BLaER1 (cell line): ENCODE results near the gene RPGR.

Source experiments
- H3K27ac ChIP-seq: shearing (Covaris generic); formaldehyde crosslinking; 2 replicates; pipeline ENCODE4 v1.8.1; 2022
- H3K27me3 ChIP-seq: shearing (Covaris generic); formaldehyde crosslinking; 2 replicates; pipeline ENCODE4 v1.8.1; 2022
- H3K36me3 ChIP-seq: shearing (Covaris generic); formaldehyde crosslinking; 2 replicates; pipeline ENCODE4 v1.8.1; 2022
- H3K4me1 ChIP-seq: shearing (Covaris generic); formaldehyde crosslinking; 2 replicates; pipeline ENCODE4 v1.8.1; 2022
- H3K4me2 ChIP-seq: shearing (Covaris generic); formaldehyde crosslinking; 2 replicates; pipeline ENCODE4 v1.8.1; 2022
- H3K4me3 ChIP-seq: shearing (Covaris generic); formaldehyde crosslinking; 2 replicates; pipeline ENCODE4 v1.8.1; 2022
- H3K9ac ChIP-seq: shearing (Covaris generic); formaldehyde crosslinking; 2 replicates; pipeline ENCODE4 v1.8.1; 2022
- H3K9me3 ChIP-seq: shearing (Covaris generic); formaldehyde crosslinking; 2 replicates; pipeline ENCODE4 v1.8.1; 2022
- H4K20me1 ChIP-seq: shearing (Covaris generic); formaldehyde crosslinking; 2 replicates; pipeline ENCODE4 v1.8.1; 2022
- Cebpa-rat ChIP-seq: shearing (Covaris generic); IDR thresholded peaks from 2 replicates; pipeline ENCODE4 v1.8.1; 2022

RPGR gene

DNA sequence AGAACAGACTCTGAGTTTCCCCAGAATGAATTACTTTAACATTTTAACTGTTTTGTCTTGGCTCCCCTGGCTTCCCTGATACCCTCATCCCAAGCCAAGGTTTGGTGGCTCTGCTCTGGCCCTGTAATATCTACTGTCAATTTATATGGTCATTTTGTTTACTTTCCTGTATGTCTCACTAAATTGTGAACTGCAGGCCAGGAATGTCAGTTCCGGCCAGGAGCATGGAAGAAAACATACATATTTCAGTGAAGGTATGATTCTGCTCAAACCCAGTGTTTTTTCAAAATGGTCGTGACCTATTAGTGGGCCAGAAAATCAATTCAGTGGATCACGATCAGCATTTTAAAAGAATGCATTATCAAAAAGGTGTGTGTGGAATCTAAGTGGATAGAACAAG lies 1.2 kb downstream of the RPGR start:
- H3K27ac ChIP-seq, result no peak overlapping the region
- H3K9me3 ChIP-seq, result peaks cover 6% of the 10 kb centered on the region
- TF ChIP-seq Cebpa-rat, result no peak
- peaks cover 18% of the 10 kb centered on the region for H3K4me1 ChIP-seq
- H3K4me3 ChIP-seq, result peak overlapping the region; percentile 76
- H3K4me2 ChIP-seq, result peak overlapping the region; percentile 53
- 0 out of 2 replicates have a peak overlapping the region, but pooled peaks have one; percentile 75 for H3K9ac ChIP-seq
- H3K36me3 ChIP-seq, result no peaks in the 10 kb centered on the region
- no peaks in the 10 kb centered on the region for H3K27me3 ChIP-seq
- no peaks in the 10 kb centered on the region for H4K20me1 ChIP-seq

DNA sequence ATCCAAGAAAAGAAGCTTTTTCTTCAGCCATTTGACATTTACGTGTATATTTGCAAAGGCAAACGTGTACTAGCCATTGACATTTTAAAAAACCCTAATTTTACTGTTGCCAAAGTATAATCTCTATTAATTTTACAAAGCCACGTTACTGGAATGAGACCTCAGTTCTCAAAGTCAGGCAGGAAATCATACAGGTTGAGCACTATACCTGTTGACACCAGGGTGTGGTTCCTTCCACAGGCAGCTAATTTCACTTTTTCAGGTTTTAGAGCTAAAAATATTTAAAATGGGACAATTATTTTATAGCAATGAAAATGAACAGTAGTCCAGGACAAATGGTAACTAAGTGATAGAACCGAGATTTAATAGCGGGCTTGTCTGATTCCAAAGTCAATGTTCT lies 6.5 kb downstream of the RPGR start:
- H3K4me3 ChIP-seq, result no peak overlapping the region
- H3K4me1 ChIP-seq, result peaks cover 1% of the 10 kb centered on the region; the same call in 1 of the 2 replicates
- H3K36me3 ChIP-seq, result no peaks in the 10 kb centered on the region
- no peak for TF ChIP-seq Cebpa-rat
- H3K27ac ChIP-seq, result no peak overlapping the region
- H3K27me3 ChIP-seq, result no peaks in the 10 kb centered on the region
- H4K20me1 ChIP-seq, result no peaks in the 10 kb centered on the region
- H3K9me3 ChIP-seq, result no peaks in the 10 kb centered on the region
- no peak overlapping the region for H3K9ac ChIP-seq
- no peak overlapping the region for H3K4me2 ChIP-seq

DNA sequence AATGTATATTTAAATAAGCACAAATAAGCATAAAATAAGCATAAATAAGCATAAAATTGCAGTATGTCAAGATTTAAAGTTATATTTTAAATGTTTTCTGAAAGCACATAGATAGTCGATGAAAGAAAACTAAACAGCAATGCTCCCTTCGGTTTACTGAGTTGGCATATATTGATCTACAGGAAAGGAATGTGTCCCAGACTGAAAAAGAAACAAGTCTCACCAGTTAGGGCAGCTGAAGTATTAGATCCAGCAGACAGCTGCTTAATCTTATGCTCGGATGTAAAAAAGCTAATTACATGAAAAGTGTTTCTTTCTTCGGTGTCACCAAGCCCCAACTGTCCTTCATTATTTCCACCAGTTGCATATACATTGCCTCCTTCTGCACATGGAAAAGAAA lies 8.7 kb downstream of the RPGR start:
- Histone ChIP-seq H3K9ac (no peak overlapping the region), H3K36me3 (peaks cover 4% of the 10 kb centered on the region; the same call in 1 of the 2 replicates), H4K20me1 (no peaks in the 10 kb centered on the region), H3K4me1 (no peaks in the 10 kb centered on the region), H3K9me3 (no peaks in the 10 kb centered on the region), H3K4me3 (no peak overlapping the region), H3K27me3 (no peaks in the 10 kb centered on the region), H3K4me2 (no peak overlapping the region), H3K27ac (no peak overlapping the region)
- TF ChIP-seq Cebpa-rat, result no peak

DNA sequence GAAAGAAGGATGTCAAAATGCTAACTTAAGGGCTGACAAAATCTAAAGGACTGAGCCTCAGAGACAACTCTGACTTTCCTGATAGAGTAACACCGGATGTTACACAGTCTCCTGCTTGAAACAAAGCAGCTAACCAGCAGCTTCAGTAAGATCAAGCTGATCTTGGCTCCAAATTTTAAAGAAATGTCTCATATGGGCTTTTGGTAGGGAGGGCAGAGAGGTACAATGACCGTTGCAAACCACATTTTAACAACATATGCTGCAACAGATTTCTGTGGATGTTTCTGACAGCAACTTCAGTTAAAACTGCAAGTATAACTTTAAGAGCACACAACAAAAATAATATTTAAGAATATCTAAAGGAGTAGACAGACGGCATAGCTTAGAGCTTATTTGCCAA lies 9.1 kb downstream of the RPGR start:
- Histone ChIP-seq H4K20me1 (no peaks in the 10 kb centered on the region), H3K9me3 (no peaks in the 10 kb centered on the region), H3K27me3 (no peaks in the 10 kb centered on the region), H3K9ac (no peak overlapping the region), H3K36me3 (peaks cover 4% of the 10 kb centered on the region; the same call in 1 of the 2 replicates), H3K4me1 (no peaks in the 10 kb centered on the region), H3K4me2 (no peak overlapping the region), H3K27ac (no peak overlapping the region), H3K4me3 (no peak overlapping the region)
- TF ChIP-seq Cebpa-rat, result no peak

GRCh38 chrX:38315186-38315585 lies 12.1 kb downstream of the RPGR start:
- Histone ChIP-seq H3K9ac (no peak overlapping the region), H3K4me3 (no peak overlapping the region), H3K4me1 (no peaks in the 10 kb centered on the region), H4K20me1 (no peaks in the 10 kb centered on the region), H3K36me3 (peaks cover 4% of the 10 kb centered on the region; the same call in 1 of the 2 replicates), H3K27ac (no peak overlapping the region), H3K9me3 (no peaks in the 10 kb centered on the region), H3K27me3 (no peaks in the 10 kb centered on the region), H3K4me2 (no peak overlapping the region)
- no peak for TF ChIP-seq Cebpa-rat

GRCh38 chrX:38313190-38313589 lies 14.1 kb downstream of the RPGR start:
- Histone ChIP-seq H3K27me3 (no peaks in the 10 kb centered on the region), H4K20me1 (no peaks in the 10 kb centered on the region), H3K27ac (no peak overlapping the region), H3K4me1 (no peaks in the 10 kb centered on the region), H3K9ac (no peak overlapping the region), H3K4me3 (no peak overlapping the region), H3K9me3 (no peaks in the 10 kb centered on the region), H3K4me2 (no peak overlapping the region), H3K36me3 (peaks cover 4% of the 10 kb centered on the region; the same call in 1 of the 2 replicates)
- TF ChIP-seq Cebpa-rat, result no peak

DNA sequence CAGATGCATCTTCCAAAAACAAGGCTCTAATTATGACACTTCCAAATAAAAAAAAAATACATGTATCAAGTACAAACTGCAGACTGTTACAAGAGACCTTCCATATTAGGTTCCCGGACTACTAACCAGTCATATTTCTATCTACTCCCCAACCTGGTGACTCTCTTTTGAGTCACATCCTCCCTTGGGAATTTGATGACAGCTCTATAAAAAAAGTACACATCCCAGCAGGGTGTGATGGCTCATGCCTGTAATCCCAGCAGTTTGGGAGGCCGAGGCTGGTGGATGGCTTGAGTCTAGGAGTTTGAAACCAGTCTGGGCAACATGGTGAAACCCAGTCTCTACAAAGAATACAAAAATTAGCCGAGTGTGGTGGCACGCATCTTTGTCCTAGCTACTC lies 14.9 kb downstream of the RPGR start:
- peaks cover 4% of the 10 kb centered on the region; the same call in 1 of the 2 replicates for H3K36me3 ChIP-seq
- no peaks in the 10 kb centered on the region for H3K27me3 ChIP-seq
- H3K9me3 ChIP-seq, result no peaks in the 10 kb centered on the region
- no peak for TF ChIP-seq Cebpa-rat
- H3K4me3 ChIP-seq, result no peak overlapping the region
- H3K27ac ChIP-seq, result no peak overlapping the region
- no peak overlapping the region for H3K9ac ChIP-seq
- H4K20me1 ChIP-seq, result no peaks in the 10 kb centered on the region
- no peak overlapping the region for H3K4me2 ChIP-seq
- no peaks in the 10 kb centered on the region for H3K4me1 ChIP-seq

DNA sequence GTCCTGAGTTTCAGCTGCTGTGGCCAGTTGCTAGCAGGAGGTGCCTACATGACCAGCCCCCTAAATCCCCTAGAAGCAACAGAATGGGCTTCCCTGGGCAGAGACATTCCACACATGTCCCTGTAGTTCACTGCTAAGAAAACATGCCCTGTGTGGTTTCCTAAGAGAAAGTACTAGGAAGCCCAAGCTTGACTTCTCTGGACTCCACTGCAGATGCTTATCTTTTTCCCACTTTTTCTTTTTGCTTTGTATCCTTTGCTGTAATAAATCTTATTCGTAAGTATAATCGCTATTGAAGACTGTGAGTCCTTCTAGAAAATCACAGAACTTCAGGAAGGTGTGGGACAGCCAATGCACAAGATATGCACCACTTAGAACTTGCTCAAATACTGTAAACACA lies 15.6 kb downstream of the RPGR start:
- Histone ChIP-seq H3K4me3 (no peak overlapping the region), H4K20me1 (no peaks in the 10 kb centered on the region), H3K27me3 (no peaks in the 10 kb centered on the region), H3K36me3 (peaks cover 4% of the 10 kb centered on the region; the same call in 1 of the 2 replicates), H3K9me3 (no peaks in the 10 kb centered on the region), H3K4me1 (no peaks in the 10 kb centered on the region), H3K9ac (no peak overlapping the region), H3K27ac (no peak overlapping the region), H3K4me2 (no peak overlapping the region)
- TF ChIP-seq Cebpa-rat, result no peak

DNA sequence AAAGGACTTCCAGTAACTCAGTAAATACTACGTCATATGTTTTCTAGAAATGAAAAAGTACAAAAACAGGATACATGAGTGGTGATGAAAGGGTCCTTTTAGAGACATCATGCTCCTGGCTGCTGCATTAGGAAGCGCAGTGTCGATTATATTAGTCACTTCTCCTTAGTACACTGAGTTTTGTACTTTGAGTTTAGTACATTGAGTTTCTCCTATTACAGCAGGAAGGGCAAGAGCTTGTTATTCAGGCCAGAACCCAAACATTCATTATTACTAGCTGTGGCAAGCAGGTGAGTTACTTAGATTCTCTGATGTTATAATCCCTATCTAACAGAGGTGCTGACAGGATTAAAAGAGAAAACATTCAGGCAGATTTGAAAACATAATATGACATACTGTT lies 21.3 kb downstream of the RPGR start:
- no peak for TF ChIP-seq Cebpa-rat
- H3K27me3 ChIP-seq, result no peaks in the 10 kb centered on the region
- H3K9ac ChIP-seq, result no peak overlapping the region
- H3K4me2 ChIP-seq, result no peak overlapping the region
- no peaks in the 10 kb centered on the region for H3K9me3 ChIP-seq
- H3K36me3 ChIP-seq, result no peaks in the 10 kb centered on the region
- H4K20me1 ChIP-seq, result no peaks in the 10 kb centered on the region
- H3K4me3 ChIP-seq, result no peak overlapping the region
- H3K27ac ChIP-seq, result no peak overlapping the region
- no peaks in the 10 kb centered on the region for H3K4me1 ChIP-seq

DNA sequence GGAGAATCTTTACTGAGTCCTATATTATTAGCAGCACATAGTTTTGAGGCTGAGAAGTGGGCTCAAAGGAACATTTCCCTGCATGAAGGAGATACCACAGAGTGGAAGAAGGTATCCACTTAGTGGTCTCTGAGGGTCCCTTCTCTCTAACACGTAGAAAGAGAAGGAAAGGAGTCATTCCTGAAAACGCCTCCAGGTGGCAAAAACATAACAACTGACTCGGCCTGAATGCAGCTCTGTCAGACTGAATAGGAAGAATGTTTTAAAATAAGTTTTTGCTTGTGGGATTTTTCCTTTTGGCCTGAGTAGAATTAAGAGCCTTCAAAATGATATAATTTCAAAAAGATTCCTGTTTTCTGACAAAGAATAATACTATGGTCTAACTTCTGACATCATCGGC lies 23.3 kb downstream of the RPGR start:
- no peak for TF ChIP-seq Cebpa-rat
- H3K4me3 ChIP-seq, result no peak overlapping the region
- no peaks in the 10 kb centered on the region for H3K27me3 ChIP-seq

DNA sequence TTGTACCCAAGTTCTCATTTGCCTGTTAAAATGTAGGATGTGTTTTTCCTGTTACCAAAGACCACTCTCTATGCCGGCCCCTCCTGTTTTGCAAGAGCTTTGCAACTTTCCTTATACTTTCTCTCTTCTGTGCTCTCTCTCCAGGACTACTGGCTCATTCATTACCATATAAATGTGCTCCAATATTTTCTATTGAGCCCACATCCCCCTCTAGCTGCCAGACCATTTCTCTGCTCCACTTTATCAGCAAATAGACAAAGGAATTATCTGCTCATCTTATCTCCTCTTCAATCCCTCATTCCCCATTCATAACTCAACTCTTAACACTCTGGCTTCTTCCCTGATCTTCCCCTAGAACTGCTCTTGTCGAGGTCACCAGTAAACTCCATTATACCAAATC lies 33.6 kb downstream of the RPGR start:
- no peak overlapping the region for H3K27ac ChIP-seq
- 0 out of 2 replicates have a peak, but pooled peaks cover 4% of the 10 kb centered on the region for H3K36me3 ChIP-seq
- no peaks in the 10 kb centered on the region for H3K9me3 ChIP-seq
- H3K9ac ChIP-seq, result no peak overlapping the region
- TF ChIP-seq Cebpa-rat, result no peak
- H3K4me3 ChIP-seq, result no peak overlapping the region
- no peaks in the 10 kb centered on the region for H4K20me1 ChIP-seq
- H3K27me3 ChIP-seq, result no peaks in the 10 kb centered on the region
- H3K4me2 ChIP-seq, result no peak overlapping the region
- no peaks in the 10 kb centered on the region for H3K4me1 ChIP-seq

More for the DNA sequence above, 23.3 kb downstream of the RPGR start:
- no peaks in the 10 kb centered on the region for H3K36me3 ChIP-seq
- H3K4me2 ChIP-seq, result no peak overlapping the region
- H3K9ac ChIP-seq, result no peak overlapping the region
- no peak overlapping the region for H3K27ac ChIP-seq
- H4K20me1 ChIP-seq, result no peaks in the 10 kb centered on the region
- H3K9me3 ChIP-seq, result no peaks in the 10 kb centered on the region
- no peaks in the 10 kb centered on the region for H3K4me1 ChIP-seq
